Measurements from ENCODE around the gene HCRTR2. TPM values are rescaled to one million over a fixed set of nuclear protein-coding genes. Genes with fewer than 3 reads are reported as not detected.
"Not testable (repeated sequence)": the region's sequence is repeated elsewhere in the genome, so short reads cannot be mapped to it uniquely, and the experiment has no call there.

Gene HCRTR2
- total RNA-seq, 1 experiment from 2014 or later: not detected

GRCh38 chr6:55137929-55138693 is 36.2 kb upstream of the HCRTR2 start:
- no peak for TF ChIP-seq CTCF (IDR thresholded peaks at IDR 0.05; ENCODE audit: unreplicated experiment)
- CTCF ChIA-PET: no interaction called here
- no peak overlapping the region for H3K4me3 Mint-ChIP-seq (ENCODE audit: low read depth, unreplicated experiment)
- no peak for DNase-seq
- no peak overlapping the region for H3K27ac Mint-ChIP-seq (ENCODE audit: unreplicated experiment)
- no peaks in the 10 kb centered on the region for H3K36me3 Mint-ChIP-seq (ENCODE audit: insufficient read depth, unreplicated experiment)
- H3K4me1 Mint-ChIP-seq (ENCODE audit: low read depth, unreplicated experiment): no peaks in the 10 kb centered on the region
- no TSS peak for BruUV-seq (replicated peaks)
- H3K9me3 Mint-ChIP-seq (ENCODE audit: low read depth, unreplicated experiment): no peaks in the 10 kb centered on the region
- H3K27me3 Mint-ChIP-seq (ENCODE audit: unreplicated experiment): no peaks in the 10 kb centered on the region
- intact Hi-C loops (cut with micrococcal nuclease; ENCODE audit: unreplicated experiment): no loop called here

- Mint-ChIP-seq H3K4me3 (ENCODE audit: low read depth, unreplicated experiment) (no peak overlapping the region), H3K4me1 (ENCODE audit: low read depth, unreplicated experiment) (no peaks in the 10 kb centered on the region), H3K9me3 (ENCODE audit: low read depth, unreplicated experiment) (peaks cover 3% of the 10 kb centered on the region), H3K27me3 (ENCODE audit: unreplicated experiment) (no peaks in the 10 kb centered on the region), H3K27ac (ENCODE audit: unreplicated experiment) (no peak overlapping the region), H3K36me3 (ENCODE audit: insufficient read depth, unreplicated experiment) (no peaks in the 10 kb centered on the region)
- intact Hi-C loops (cut with micrococcal nuclease; ENCODE audit: unreplicated experiment): no loop called here
- TF ChIP-seq CTCF (IDR thresholded peaks at IDR 0.05; ENCODE audit: unreplicated experiment): no peak
- CTCF ChIA-PET: no interaction called here
- DNase-seq: no peak
- no TSS peak for BruUV-seq (replicated peaks)
These were observed 32.7 kb upstream of the HCRTR2 start for GRCh38 chr6:55141611-55142010.

GRCh38 chr6:55142610-55143009 is 31.7 kb upstream of the HCRTR2 start:
- BruUV-seq (replicated peaks): no TSS peak
- no peak overlapping the region for H3K4me3 Mint-ChIP-seq (ENCODE audit: low read depth, unreplicated experiment)
- DNase-seq: no peak
- CTCF ChIA-PET: no interaction called here
- no peak overlapping the region for H3K27ac Mint-ChIP-seq (ENCODE audit: unreplicated experiment)
- H3K36me3 Mint-ChIP-seq (ENCODE audit: insufficient read depth, unreplicated experiment): no peaks in the 10 kb centered on the region
- H3K9me3 Mint-ChIP-seq (ENCODE audit: low read depth, unreplicated experiment): peaks cover 3% of the 10 kb centered on the region
- no peaks in the 10 kb centered on the region for H3K27me3 Mint-ChIP-seq (ENCODE audit: unreplicated experiment)
- TF ChIP-seq CTCF (IDR thresholded peaks at IDR 0.05; ENCODE audit: unreplicated experiment): no peak
- H3K4me1 Mint-ChIP-seq (ENCODE audit: low read depth, unreplicated experiment): no peaks in the 10 kb centered on the region
- intact Hi-C loops (cut with micrococcal nuclease; ENCODE audit: unreplicated experiment): no loop called here

- BruUV-seq (replicated peaks): no TSS peak
- no peak for DNase-seq
- H3K27me3 Mint-ChIP-seq (ENCODE audit: unreplicated experiment): no peaks in the 10 kb centered on the region
- H3K36me3 Mint-ChIP-seq (ENCODE audit: insufficient read depth, unreplicated experiment): no peaks in the 10 kb centered on the region
- TF ChIP-seq CTCF (IDR thresholded peaks at IDR 0.05; ENCODE audit: unreplicated experiment): no peak
- no peak overlapping the region for H3K27ac Mint-ChIP-seq (ENCODE audit: unreplicated experiment)
- no peak overlapping the region for H3K4me3 Mint-ChIP-seq (ENCODE audit: low read depth, unreplicated experiment)
- CTCF ChIA-PET: no interaction called here
- no peaks in the 10 kb centered on the region for H3K4me1 Mint-ChIP-seq (ENCODE audit: low read depth, unreplicated experiment)
- intact Hi-C loops (cut with micrococcal nuclease; ENCODE audit: unreplicated experiment): no loop called here
- no peaks in the 10 kb centered on the region for H3K9me3 Mint-ChIP-seq (ENCODE audit: low read depth, unreplicated experiment)
These were observed 21.0 kb upstream of the HCRTR2 start for GRCh38 chr6:55153284-55153683.

GRCh38 chr6:55158784-55159183 is 15.5 kb upstream of the HCRTR2 start:
- BruUV-seq (replicated peaks); H3K4me3 Mint-ChIP-seq (ENCODE audit: low read depth, unreplicated experiment); H3K27ac Mint-ChIP-seq (ENCODE audit: unreplicated experiment); intact Hi-C loops (cut with micrococcal nuclease; ENCODE audit: unreplicated experiment); CTCF ChIA-PET; H3K36me3 Mint-ChIP-seq (ENCODE audit: insufficient read depth, unreplicated experiment); DNase-seq; H3K4me1 Mint-ChIP-seq (ENCODE audit: low read depth, unreplicated experiment); H3K27me3 Mint-ChIP-seq (ENCODE audit: unreplicated experiment); H3K9me3 Mint-ChIP-seq (ENCODE audit: low read depth, unreplicated experiment): not testable (repeated sequence)

Measured in Calu3 (cell line).